Spinal cord (tissue), 10 donors: ENCODE measurements around the gene RPTOR. TPM values are rescaled to one million over a fixed set of nuclear protein-coding genes. Genes with fewer than 3 reads are reported as not detected.

Experiments
- DNase-seq, 6 donors: peaks; one replicate each; pipeline versions ENCODE4 v3.0.0 to v3.0.0-alpha.2; 2013 to 2015; ENCODE audit warnings: low spot score in 6 of 6, low read depth in 4 of 6
- H3K27ac ChIP-seq: one replicate; pipeline ENCODE4 v1.5.1; 2013; ENCODE audit warnings: low read depth, low read length, control low read depth
- H3K27me3 ChIP-seq: one replicate; pipeline ENCODE4 v1.6.1; 2013; ENCODE audit warnings: low read length; ENCODE audit not compliant: control insufficient read depth, insufficient read depth
- H3K36me3 ChIP-seq: one replicate; pipeline ENCODE4 v1.6.1; 2013; ENCODE audit warnings: low read length; ENCODE audit not compliant: control insufficient read depth, insufficient read depth
- H3K4me1 ChIP-seq: one replicate; pipeline ENCODE4 v1.6.1; 2013; ENCODE audit warnings: low read length; ENCODE audit not compliant: control insufficient read depth, insufficient read depth
- H3K4me3 ChIP-seq: one replicate; pipeline ENCODE4 v1.5.1; 2013; ENCODE audit warnings: low read depth, low read length, control low read depth
- H3K9me3 ChIP-seq: one replicate; pipeline ENCODE4 v1.6.1; 2013; ENCODE audit warnings: low read length; ENCODE audit not compliant: control insufficient read depth, insufficient read depth
- whole genome bisulfite sequencing: methylation state at CpG from one replicate; pipeline ENCODE4 v1.1.5; 2013; ENCODE audit warnings: missing lambda C conversion rate; ENCODE audit not compliant: insufficient coverage; 5-methylcytosine and 5-hydroxymethylcytosine counted together
- polyA plus RNA-seq, 2 donors: library from polyadenylated mRNA; unstranded; fragments of 120-200 nt; gene quantifications; one replicate each; pipeline ENCODE4 v1.2.1, GENCODE V29; 2013; ENCODE audit not compliant: insufficient read length in 2 of 2
- total RNA-seq, 2 donors: library from RNA; depleted of rRNA in 1 of 2; stranded (reverse); fragments of 120-200 nt in 1 of 2; fragments of >200 nt in 1 of 2; gene quantifications; one replicate each; pipeline versions ENCODE4 v1.2.3 to v1.2.4, GENCODE V29; 2013 to 2014
- donor health status: healthy.

The RPTOR gene
- total and polyA plus RNA-seq, 4 donors = 17.1 to 27.2 (median 21.6) TPM

GRCh38 chr17:80925688-80926335 lies 381.2 kb downstream of the RPTOR start:
- WGBS = 75% methylated on average over 16 of the region's 18 CpGs
- Histone ChIP-seq H3K27me3 (no peaks in the 10 kb centered on the region), H3K9me3 (no peaks in the 10 kb centered on the region), H3K4me3 (no peak overlapping the region), H3K27ac (peak overlapping the region; percentile 64), H3K4me1 (peaks cover 27% of the 10 kb centered on the region), H3K36me3 (peaks cover 71% of the 10 kb centered on the region)
- peak in 1 of 6 donors; percentile 52 for DNase-seq

- H3K9me3 ChIP-seq = no peaks in the 10 kb centered on the region
- WGBS = 75% methylated on average over 11 of the region's 15 CpGs
- H3K4me1 ChIP-seq = peaks cover 36% of the 10 kb centered on the region
- peak in 1 of 6 donors; percentile 50 for DNase-seq
- no peak overlapping the region for H3K4me3 ChIP-seq
- H3K27ac ChIP-seq = peak overlapping the region; percentile 16
- no peaks in the 10 kb centered on the region for H3K27me3 ChIP-seq
- peaks cover 66% of the 10 kb centered on the region for H3K36me3 ChIP-seq
Measured at GRCh38 chr17:80926591-80927250, 382.1 kb downstream of the RPTOR start.

- DNase-seq = peak in 2 of 6 donors; percentile 57 to 78
- Histone ChIP-seq H3K27ac (no peak overlapping the region), H3K36me3 (peaks cover 55% of the 10 kb centered on the region)
Measured at GRCh38 chr17:80927791-80928216, 383.2 kb downstream of the RPTOR start.

GRCh38 chr17:80929449-80929848 lies 384.8 kb downstream of the RPTOR start:
- H3K36me3 ChIP-seq = peaks cover 39% of the 10 kb centered on the region
- peaks cover 37% of the 10 kb centered on the region for H3K4me1 ChIP-seq
- DNase-seq = no peak
- no peak overlapping the region for H3K27ac ChIP-seq
- no peaks in the 10 kb centered on the region for H3K27me3 ChIP-seq
- no peaks in the 10 kb centered on the region for H3K9me3 ChIP-seq
- 87% methylated on average over 10 of the region's 13 CpGs for WGBS
- no peak overlapping the region for H3K4me3 ChIP-seq

More at GRCh38 chr17:80927791-80928216, 383.2 kb downstream of the RPTOR start:
- H3K27me3 ChIP-seq = no peaks in the 10 kb centered on the region
- H3K4me1 ChIP-seq = peaks cover 37% of the 10 kb centered on the region
- 35% methylated on average over 8 of the region's 11 CpGs for WGBS
- H3K9me3 ChIP-seq = no peaks in the 10 kb centered on the region
- H3K4me3 ChIP-seq = no peak overlapping the region

GRCh38 chr17:80930335-80931279 lies 386.0 kb downstream of the RPTOR start:
- peak overlapping the region; percentile 6 for H3K27ac ChIP-seq
- H3K4me1 ChIP-seq = peaks cover 34% of the 10 kb centered on the region
- DNase-seq = no peak
- H3K9me3 ChIP-seq = no peaks in the 10 kb centered on the region
- no peak overlapping the region for H3K4me3 ChIP-seq
- peaks cover 27% of the 10 kb centered on the region for H3K36me3 ChIP-seq
- H3K27me3 ChIP-seq = no peaks in the 10 kb centered on the region
- 75% methylated on average over 9 of the region's 16 CpGs for WGBS

GRCh38 chr17:80931421-80932265 lies 387.0 kb downstream of the RPTOR start:
- peak in 3 of 6 donors; percentile 46 to 93 (median 84) for DNase-seq
- no peaks in the 10 kb centered on the region for H3K9me3 ChIP-seq
- H3K4me1 ChIP-seq = peaks cover 30% of the 10 kb centered on the region
- WGBS = 59% methylated on average over 11 of the region's 13 CpGs
- H3K27ac ChIP-seq = no peak overlapping the region
- H3K27me3 ChIP-seq = no peaks in the 10 kb centered on the region
- H3K4me3 ChIP-seq = no peak overlapping the region
- peaks cover 22% of the 10 kb centered on the region for H3K36me3 ChIP-seq

GRCh38 chr17:80935526-80935925 lies 390.9 kb downstream of the RPTOR start:
- Histone ChIP-seq H3K9me3 (no peaks in the 10 kb centered on the region), H3K27me3 (no peaks in the 10 kb centered on the region), H3K27ac (no peak overlapping the region), H3K4me1 (peaks cover 51% of the 10 kb centered on the region), H3K36me3 (peaks cover 16% of the 10 kb centered on the region), H3K4me3 (no peak overlapping the region)
- DNase-seq = no peak
- no CpG with 5 or more reads among the region's 2 CpGs for WGBS

- no peaks in the 10 kb centered on the region for H3K9me3 ChIP-seq
- WGBS = 100% methylated on average over 1 of the region's 4 CpGs
- no peak overlapping the region for H3K4me3 ChIP-seq
- H3K27ac ChIP-seq = no peak overlapping the region
- H3K27me3 ChIP-seq = no peaks in the 10 kb centered on the region
- H3K4me1 ChIP-seq = peaks cover 51% of the 10 kb centered on the region
- H3K36me3 ChIP-seq = peaks cover 22% of the 10 kb centered on the region
- no peak for DNase-seq
Measured at GRCh38 chr17:80936218-80936617, 391.6 kb downstream of the RPTOR start.

- H3K9me3 ChIP-seq = no peaks in the 10 kb centered on the region
- H3K27ac ChIP-seq = peak overlapping the region; percentile 2
- peaks cover 51% of the 10 kb centered on the region for H3K4me1 ChIP-seq
- WGBS = 11% methylated on average over 3 of the region's 12 CpGs
- peaks cover 25% of the 10 kb centered on the region for H3K36me3 ChIP-seq
- DNase-seq = peak in 1 of 6 donors; percentile 48
- H3K4me3 ChIP-seq = no peak overlapping the region
- H3K27me3 ChIP-seq = no peaks in the 10 kb centered on the region
Measured at GRCh38 chr17:80936723-80937122, 392.1 kb downstream of the RPTOR start.
